Kidney (tissue), 14 donors: Measurements from ENCODE around the gene TRIP13. TPM values are rescaled to one million over a fixed set of nuclear protein-coding genes. Genes with fewer than 3 reads are reported as not detected.

Source experiments
- DNase-seq, 5 donors: peaks; one replicate each; pipeline ENCODE4 v3.0.0-alpha.2; 2013 to 2020
- FAIRE-seq: peaks from 2 replicates; lab custom pipeline; 2012; peaks lifted over from hg19 to GRCh38; lab: Jason Lieb, UNC
- H3K27ac ChIP-seq, 2 donors: one replicate each; pipeline ENCODE4 v1.7.0; 2013; ENCODE audit warnings: low read depth in 2 of 2, low read length in 2 of 2, inconsistent platforms in 1 of 2
- H3K27me3 ChIP-seq: one replicate; pipeline ENCODE4 v1.7.1; 2013; ENCODE audit warnings: low read length, inconsistent platforms; ENCODE audit not compliant: control insufficient read depth, insufficient read depth
- H3K36me3 ChIP-seq, 3 donors: one replicate each; pipeline versions ENCODE4 v1.7.0 to v1.7.1; 2013; ENCODE audit warnings: low read length in 3 of 3, control low read depth in 1 of 3, inconsistent platforms in 1 of 3; ENCODE audit not compliant: insufficient read depth in 3 of 3, control insufficient read depth in 2 of 3
- H3K4me1 ChIP-seq, 3 donors: one replicate each; pipeline versions ENCODE4 v1.7.0 to v1.7.1; 2013; ENCODE audit warnings: low read length in 3 of 3, inconsistent platforms in 1 of 3, low read depth in 1 of 3; ENCODE audit not compliant: control insufficient read depth in 2 of 3, insufficient read depth in 2 of 3
- H3K4me3 ChIP-seq, 3 donors: one replicate each; pipeline versions ENCODE4 v1.7.0 to v1.8.1; 2013; ENCODE audit warnings: low read length in 3 of 3, control low read depth in 1 of 3, inconsistent platforms in 1 of 3
- H3K9ac ChIP-seq, 3 donors: one replicate each; pipeline versions ENCODE4 v1.7.0 to v1.7.1; 2013; ENCODE audit warnings: low read length in 3 of 3, control low read depth in 1 of 3, inconsistent platforms in 1 of 3
- H3K9me3 ChIP-seq, 3 donors: one replicate each; pipeline versions ENCODE4 v1.7.0 to v1.7.1; 2013; ENCODE audit warnings: low read length in 3 of 3, control low read depth in 1 of 3, inconsistent platforms in 1 of 3; ENCODE audit not compliant: control insufficient read depth in 2 of 3, insufficient read depth in 1 of 3
- intact Hi-C: fragments of 100-400 bp; cut with DNase I; formaldehyde crosslinking; loops from one replicate; pipeline ENCODE4 v1.11.1; 2022
- polyA plus RNA-seq: library from polyadenylated mRNA; stranded (reverse); fragments of 350-450 nt; fragmentation: Illumina TruSeq; extraction: RNeasy Lipid Tissue Mini Kit (QIAGEN cat#74804); gene quantifications from one replicate; pipeline ENCODE4 v1.2.3, GENCODE V29; 2014; ENCODE audit warnings: low read depth, low replicate concordance; ENCODE audit not compliant: insufficient read depth
- total RNA-seq: library from RNA; stranded (reverse); fragmentation: NEBNext Ultra II Directional; extraction: Animal tissue kit (Norgen Biotek cat#: 25700); gene quantifications from one replicate; pipeline ENCODE4 v1.2.1, GENCODE V29; 2021
- TF ChIP-seq, protein P1 (sequence below): IDR thresholded peaks from 3 replicates; pipeline ENCODE4 v1.5.1; 2012; ENCODE audit warnings: mild to moderate bottlenecking, moderate library complexity, borderline replicate concordance; ENCODE audit not compliant: insufficient read depth; ENCODE audit errors: extremely low read depth
- donor health status: control.
- donor health status: control.
- donor health status: control.
- donor health status: control.
- donor health status: control.
- donor health status: DM: yes; HTN: yes; CAD: no.
- donor health status: Normal renal cell carcinoma (clear cell type).

The TRIP13 gene
- total and polyA plus RNA-seq, 2 donors from 2014 or later: 0.86 to 1.6 TPM

DNA sequence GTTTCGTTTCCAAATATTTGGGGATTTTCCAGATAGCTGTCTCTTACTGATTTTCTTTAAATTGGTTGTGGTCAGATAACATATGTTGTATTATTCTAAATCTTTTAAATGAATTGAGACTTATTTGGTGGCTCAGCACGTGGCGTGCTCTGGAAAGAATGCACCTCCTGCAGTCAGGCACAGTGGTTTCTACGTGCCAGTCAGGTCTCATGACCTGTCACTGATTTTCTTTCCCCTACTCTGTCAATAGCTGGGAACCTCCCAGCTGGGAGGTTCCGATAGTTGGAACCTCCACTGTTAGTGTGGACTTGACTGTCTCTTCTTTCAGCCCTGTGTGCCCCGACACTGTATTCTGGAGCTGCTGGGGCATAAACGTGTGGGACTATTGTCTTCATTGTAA, 27.6 kb downstream of the TRIP13 start:
- no peaks in the 10 kb centered on the region for H3K4me1 ChIP-seq
- FAIRE-seq (no peak), DNase-seq (peak in 1 of 5 donors; percentile 9)
- H3K27ac ChIP-seq: no peak overlapping the region
- no peaks in the 10 kb centered on the region for H3K27me3 ChIP-seq
- no peak overlapping the region for H3K9ac ChIP-seq
- no peaks in the 10 kb centered on the region for H3K9me3 ChIP-seq
- intact Hi-C loops: no loop called here
- TF ChIP-seq, protein P1, sequence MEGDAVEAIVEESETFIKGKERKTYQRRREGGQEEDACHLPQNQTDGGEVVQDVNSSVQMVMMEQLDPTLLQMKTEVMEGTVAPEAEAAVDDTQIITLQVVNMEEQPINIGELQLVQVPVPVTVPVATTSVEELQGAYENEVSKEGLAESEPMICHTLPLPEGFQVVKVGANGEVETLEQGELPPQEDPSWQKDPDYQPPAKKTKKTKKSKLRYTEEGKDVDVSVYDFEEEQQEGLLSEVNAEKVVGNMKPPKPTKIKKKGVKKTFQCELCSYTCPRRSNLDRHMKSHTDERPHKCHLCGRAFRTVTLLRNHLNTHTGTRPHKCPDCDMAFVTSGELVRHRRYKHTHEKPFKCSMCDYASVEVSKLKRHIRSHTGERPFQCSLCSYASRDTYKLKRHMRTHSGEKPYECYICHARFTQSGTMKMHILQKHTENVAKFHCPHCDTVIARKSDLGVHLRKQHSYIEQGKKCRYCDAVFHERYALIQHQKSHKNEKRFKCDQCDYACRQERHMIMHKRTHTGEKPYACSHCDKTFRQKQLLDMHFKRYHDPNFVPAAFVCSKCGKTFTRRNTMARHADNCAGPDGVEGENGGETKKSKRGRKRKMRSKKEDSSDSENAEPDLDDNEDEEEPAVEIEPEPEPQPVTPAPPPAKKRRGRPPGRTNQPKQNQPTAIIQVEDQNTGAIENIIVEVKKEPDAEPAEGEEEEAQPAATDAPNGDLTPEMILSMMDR: no peak
- H3K36me3 ChIP-seq: no peaks in the 10 kb centered on the region
- H3K4me3 ChIP-seq: no peak overlapping the region

DNA sequence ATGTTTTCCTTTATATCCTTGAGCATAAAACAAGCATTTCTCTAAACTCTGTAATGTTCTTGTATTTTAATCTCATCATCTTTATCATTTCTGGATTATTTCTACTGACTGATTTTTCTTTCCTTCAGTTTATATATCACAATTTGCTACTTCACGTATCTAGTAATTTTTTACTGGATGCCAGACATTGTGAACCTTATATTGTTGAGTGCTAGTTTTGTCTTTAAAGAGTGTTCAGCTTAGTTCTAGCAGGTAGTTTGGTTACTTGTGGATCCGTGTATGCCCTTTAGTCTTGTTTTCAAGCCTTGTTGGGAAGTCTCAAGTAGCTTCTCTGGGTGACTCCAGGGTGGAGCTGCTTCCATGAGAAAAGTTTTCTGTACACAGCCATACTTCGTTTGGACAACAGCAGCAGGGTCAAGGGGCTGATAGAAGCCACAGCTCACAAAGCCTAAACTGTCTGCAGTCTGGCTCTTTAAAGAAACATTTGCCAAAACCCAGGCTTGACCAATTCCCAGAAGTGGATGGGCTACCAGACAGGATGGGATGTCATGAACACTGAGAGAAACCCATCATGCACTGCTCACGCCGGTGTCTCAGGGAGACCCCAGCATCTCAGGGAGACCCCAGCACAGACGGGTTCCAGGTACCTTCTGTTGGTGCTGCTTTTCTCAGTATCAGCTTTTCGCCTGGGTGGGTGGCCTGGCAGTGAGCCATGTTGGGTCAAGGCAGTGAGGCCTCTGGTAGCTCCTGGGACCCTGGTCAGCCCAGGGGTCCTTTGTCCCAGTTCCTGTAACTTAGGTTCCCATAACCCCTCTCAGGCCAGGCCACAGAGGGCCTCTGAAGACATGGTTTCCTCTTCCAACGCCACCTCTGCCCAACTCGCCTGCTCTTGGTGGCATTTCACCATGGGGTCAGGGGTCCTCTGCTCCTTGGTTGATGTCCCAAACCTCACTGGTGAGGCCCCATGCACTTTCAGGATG, 29.1 kb downstream of the TRIP13 start:
- no peak overlapping the region for H3K4me3 ChIP-seq
- peak in 1 of 5 donors; percentile 24 for DNase-seq

GRCh38 chr5:922436-923280, 30.0 kb downstream of the TRIP13 start:
- intact Hi-C loops: no loop called here
- no peak overlapping the region for H3K9ac ChIP-seq
- H3K9me3 ChIP-seq: no peaks in the 10 kb centered on the region
- no peak for FAIRE-seq
- DNase-seq: no peak
- no peak overlapping the region for H3K27ac ChIP-seq
- H3K4me3 ChIP-seq: no peak overlapping the region
- peaks cover 0 to 6% (median 0%) of the 10 kb centered on the region in 3 donors for H3K4me1 ChIP-seq
- no peaks in the 10 kb centered on the region for H3K36me3 ChIP-seq
- TF ChIP-seq, protein P1: no peak
- H3K27me3 ChIP-seq: peaks cover 3% of the 10 kb centered on the region

More for the DNA sequence above, 29.1 kb downstream of the TRIP13 start:
- Histone ChIP-seq H3K27me3 (peaks cover 3% of the 10 kb centered on the region), H3K9ac (no peak overlapping the region), H3K36me3 (no peaks in the 10 kb centered on the region), H3K4me1 (peaks cover 0 to 4% (median 0%) of the 10 kb centered on the region in 3 donors), H3K27ac (no peak overlapping the region), H3K9me3 (no peaks in the 10 kb centered on the region)
- FAIRE-seq: no peak
- TF ChIP-seq, protein P1: no peak
- intact Hi-C loops: no loop called here
